HCT116 (cell line): Measurements from ENCODE around the gene CCDC183. TPM values are rescaled to one million over a fixed set of nuclear protein-coding genes. Genes with fewer than 3 reads are reported as not detected.

Source experiments
- ATAC-seq: fragments of 200-7000 bp; cut with Tn5 transposase; 2 replicates; pipeline ENCODE4 v1.9.1; 2020; ENCODE audit warnings: mild to moderate bottlenecking, moderate library complexity
- BruUV-seq: library from RNA; stranded (reverse); fragments of 400-500 nt; replicated peaks from 2 replicates; lab custom pipeline; 2021; lab: Mats Ljungman, UMichigan
- CTCF ChIA-PET: fragments of 300-600 bp; sonication (Branson Sonifier 250); formaldehyde crosslinking; loops from one replicate; lab custom pipeline; 2021; ENCODE audit warnings: antibody characterized with exemption; lab: Charles Lee
- POLR2A ChIA-PET: fragments of 300-600, 350-600 bp; sonication (Branson Sonifier 250); formaldehyde crosslinking; loops from one replicate; lab custom pipeline; 2021; ENCODE audit warnings: antibody characterized with exemption; lab: Charles Lee
- RAD21 ChIA-PET, 2 experiments: fragments of 300-600 bp; sonication (Branson Sonifier 250); formaldehyde crosslinking; loops; one replicate each; lab custom pipeline; 2023; ENCODE audit warnings: low total read pairs in 2 of 2; ENCODE audit not compliant: uncharacterized antibody in 2 of 2, unreplicated experiment in 2 of 2, low non-redundant PET in 1 of 2; lab: Charles Lee
- DNase-seq: peaks from one replicate; pipeline ENCODE4 v3.0.0-alpha.2; 2010; ENCODE audit warnings: low read depth, low spot score
- H2AFZ ChIP-seq: fragments of 200-600 bp; shearing (Covaris generic), sonication (generic); 2 replicates; pipeline ENCODE4 v1.6.1; 2017; ENCODE audit warnings: low read depth, mixed run types, mixed read lengths, antibody characterized with exemption, low read length; ENCODE audit not compliant: poor library complexity, severe bottlenecking
- H3K27ac ChIP-seq: 2 replicates; pipeline ENCODE4 v1.5.1; 2012; ENCODE audit warnings: low read depth, low read length
- H3K27me3 ChIP-seq: fragments of 200-600 bp; sonication (generic); 2 replicates; pipeline ENCODE4 v1.6.1; 2016; ENCODE audit warnings: mixed run types, low read length, mixed read lengths; ENCODE audit not compliant: insufficient read depth
- H3K36me3 ChIP-seq, 2 experiments: fragments of 200-500 bp in 1 of 2; fragments of 200-600 bp in 1 of 2; sonication (Bioruptor generic) in 1 of 2; sonication (generic) in 1 of 2; 2 replicates each; pipeline versions ENCODE4 v1.5.1 to v1.6.1; 2014 to 2016; ENCODE audit warnings: low read length in 2 of 2, inconsistent platforms in 1 of 2, mixed read lengths in 1 of 2, mixed run types in 1 of 2; ENCODE audit not compliant: insufficient read depth in 2 of 2, control insufficient read depth in 1 of 2
- H3K4me1 ChIP-seq, 2 experiments: fragments of 200-600 bp in 1 of 2; sonication (generic) in 1 of 2; 2 replicates each; pipeline versions ENCODE4 v1.5.1 to v1.6.1; 2012 to 2017; ENCODE audit warnings: low read length in 2 of 2, inconsistent platforms in 1 of 2, mild to moderate bottlenecking in 1 of 2, mixed read lengths in 1 of 2, mixed run types in 1 of 2, moderate library complexity in 1 of 2; ENCODE audit not compliant: insufficient read depth in 2 of 2, control insufficient read depth in 1 of 2
- H3K4me2 ChIP-seq: fragments of 200-600 bp; sonication (generic); 2 replicates; pipeline ENCODE4 v1.6.1; 2017; ENCODE audit warnings: mixed run types, low read length, mixed read lengths
- H3K4me3 ChIP-seq, 2 experiments: fragments of 200-600 bp in 1 of 2; sonication (generic) in 1 of 2; replicated peaks in 1 of 2; 2 replicates each; pipeline ENCODE4 v1.5.1; 2011 to 2016; ENCODE audit warnings: low read length in 2 of 2, control low read depth in 1 of 2, low read depth in 1 of 2, mild to moderate bottlenecking in 1 of 2, mixed read lengths in 1 of 2, mixed run types in 1 of 2
- H3K79me2 ChIP-seq: fragments of 200-600 bp; sonication (generic); 2 replicates; pipeline ENCODE4 v1.6.1; 2017; ENCODE audit warnings: mild to moderate bottlenecking, mixed run types, low read length, moderate library complexity, mixed read lengths; ENCODE audit not compliant: insufficient read depth
- H3K9ac ChIP-seq: fragments of 200-600 bp; sonication (generic); 2 replicates; pipeline ENCODE4 v1.6.1; 2016; ENCODE audit warnings: low read length, mixed read lengths
- H3K9me2 ChIP-seq: fragments of 200-600 bp; sonication (generic), shearing (Covaris generic); 2 replicates; pipeline ENCODE4 v1.6.1; 2017; ENCODE audit warnings: mixed run types, mild to moderate bottlenecking, moderate library complexity; ENCODE audit not compliant: insufficient read depth
- H3K9me3 ChIP-seq, 2 experiments: fragments of 200-500 bp in 1 of 2; fragments of 200-600 bp in 1 of 2; sonication (Bioruptor generic) in 1 of 2; sonication (generic) in 1 of 2; 2 replicates each; pipeline ENCODE4 v1.6.1; 2014 to 2017; ENCODE audit warnings: low read length in 2 of 2, mixed read lengths in 2 of 2, inconsistent platforms in 1 of 2, low read depth in 1 of 2, mild to moderate bottlenecking in 1 of 2, mixed run types in 1 of 2, moderate library complexity in 1 of 2; ENCODE audit not compliant: control insufficient read depth in 1 of 2, insufficient read depth in 1 of 2
- H4K20me1 ChIP-seq: fragments of 200-600 bp; sonication (generic), shearing (Covaris generic); 2 replicates; pipeline ENCODE4 v1.6.1; 2017; ENCODE audit warnings: mixed run types, mild to moderate bottlenecking, moderate library complexity; ENCODE audit not compliant: insufficient read depth
- CBX3 ChIP-seq: IDR thresholded peaks from 2 replicates; pipeline ENCODE4 v1.6.1; 2012; ENCODE audit warnings: low read depth
- EZH2 ChIP-seq: fragments of 200-600 bp; sonication (generic); IDR thresholded peaks from 2 replicates; pipeline ENCODE4 v1.6.1; 2017; ENCODE audit warnings: antibody characterized with exemption, mixed run types
- FOSL1 ChIP-seq: IDR thresholded peaks from 2 replicates; pipeline ENCODE4 v1.6.1; 2012; ENCODE audit warnings: low read depth
- JUND ChIP-seq: IDR thresholded peaks from 2 replicates; pipeline ENCODE4 v1.6.1; 2012
- POLR2A ChIP-seq: IDR thresholded peaks from 2 replicates; pipeline ENCODE4 v1.7.0; 2011; ENCODE audit warnings: borderline replicate concordance; ENCODE audit not compliant: insufficient read depth, insufficient read length; ENCODE audit errors: extremely low read depth
- POLR2AphosphoS5 ChIP-seq: IDR thresholded peaks from 2 replicates; pipeline ENCODE4 v1.6.1; 2011; ENCODE audit warnings: mild to moderate bottlenecking, low read depth, low read length, moderate library complexity
- RAD21 ChIP-seq: IDR thresholded peaks from 2 replicates; pipeline ENCODE4 v1.6.1; 2012; ENCODE audit warnings: low read depth, mild to moderate bottlenecking
- SIN3A ChIP-seq: IDR thresholded peaks from 2 replicates; pipeline ENCODE4 v1.6.1; 2012; ENCODE audit warnings: low read depth
- SRF ChIP-seq: IDR thresholded peaks from 2 replicates; pipeline ENCODE4 v1.6.1; 2012; ENCODE audit warnings: low read depth
- TCF7L2 ChIP-seq: IDR thresholded peaks from 2 replicates; pipeline ENCODE4 v1.7.0; 2011; ENCODE audit warnings: borderline replicate concordance, inconsistent platforms; ENCODE audit not compliant: insufficient read depth, insufficient read length; ENCODE audit errors: extremely low read depth
- YY1 ChIP-seq: IDR thresholded peaks from 2 replicates; pipeline ENCODE4 v1.6.1; 2011; ENCODE audit warnings: low read length, low read depth, moderate library complexity, mild to moderate bottlenecking; ENCODE audit not compliant: insufficient replicate concordance; ENCODE audit errors: extremely low read depth
- ZFX ChIP-seq: fragments of 450-650 bp; IDR thresholded peaks from 2 replicates; pipeline ENCODE4 v1.6.1; 2017
- intact Hi-C: fragments of 100-400 bp; cut with micrococcal nuclease; formaldehyde crosslinking; loops from 2 replicates; pipeline ENCODE4 v1.10.0; 2022
- total RNA-seq: library from RNA; stranded (reverse); gene quantifications from one replicate; pipeline ENCODE4 v1.2.1, GENCODE V29; 2021; ENCODE audit not compliant: unreplicated experiment
- TF ChIP-seq, protein P1 (sequence below): IDR thresholded peaks from 2 replicates; pipeline ENCODE4 v1.6.1; 2012; ENCODE audit warnings: low read depth

The CCDC183 gene
- total RNA-seq, 1 experiment from 2014 or later, result 2.8 TPM

DNA sequence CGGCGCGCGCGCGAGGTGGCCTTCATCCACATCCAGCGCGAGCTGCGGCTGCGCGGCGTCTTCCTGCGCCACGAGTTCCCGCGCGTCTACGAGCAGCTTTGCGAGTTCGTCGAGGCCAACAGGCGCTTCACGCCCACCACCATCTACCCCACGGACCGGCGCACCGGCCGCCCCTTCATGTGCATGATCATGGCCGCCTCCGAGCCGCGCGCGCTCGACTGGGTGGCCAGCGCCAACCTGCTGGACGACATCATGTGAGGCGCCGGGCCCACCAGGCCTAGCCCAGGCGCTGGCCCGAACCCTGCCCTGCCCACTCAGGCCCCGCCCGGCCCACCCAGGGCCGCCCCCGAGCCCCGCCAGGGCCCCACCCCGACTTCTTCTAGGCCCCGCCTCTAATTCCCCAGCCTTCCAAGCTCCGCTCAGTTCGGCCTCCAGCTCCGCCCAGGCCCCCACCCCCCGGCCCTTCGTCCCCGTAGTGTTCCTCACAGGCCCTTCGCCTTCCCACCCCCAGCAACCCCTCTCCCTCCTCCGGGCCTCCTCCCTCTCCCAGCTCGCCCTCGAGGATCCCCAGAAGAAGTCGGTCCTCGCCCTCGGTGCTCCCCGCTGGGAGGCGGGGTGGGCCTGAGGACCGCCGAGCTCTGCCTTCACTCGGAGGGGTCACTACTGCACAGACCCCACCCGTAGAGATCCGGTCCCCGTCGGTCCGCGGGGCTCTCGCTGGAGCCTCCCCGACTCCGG is 51.1 kb downstream of the CCDC183 start:
- peak; percentile 49 for ATAC-seq
- H4K20me1 ChIP-seq, result no peaks in the 10 kb centered on the region
- peak overlapping the region; percentile 88 for H3K27ac ChIP-seq
- no peaks in the 10 kb centered on the region for H3K27me3 ChIP-seq
- DNase-seq, result peak; percentile 63
- no peak overlapping the region for H2AFZ ChIP-seq
- RAD21 ChIA-PET, result interaction anchor here in 1 of 2 experiments (0.6 to 1.0 kb wide), 2 partner anchors 154 to 188 kb away, joined by 3 read pairs; no protein-coding TSS in a partner anchor
- H3K9me2 ChIP-seq, result no peaks in the 10 kb centered on the region
- peak overlapping the region; percentile 98 for H3K4me2 ChIP-seq
- TF ChIP-seq TCF7L2 (no peak), SIN3A (no peak), CBX3 (no peak), JUND (no peak), FOSL1 (no peak), SRF (no peak)
- BruUV-seq, result no TSS peak
- CTCF ChIA-PET, result interaction anchor here (1.0 to 2.2 kb wide), 4 partner anchors 39 to 188 kb away, joined by 3 to 9 read pairs (median 4); partner anchors contain the start of gene TRAF2
- peaks cover 0 to 14% of the 10 kb centered on the region in 2 experiments; a peak in 1 of 4 replicates for H3K36me3 ChIP-seq
- H3K9ac ChIP-seq, result peak overlapping the region; percentile 96
- H3K4me3 ChIP-seq, result peak overlapping the region; percentile 85 to 99
- H3K9me3 ChIP-seq, result no peaks in the 10 kb centered on the region
- POLR2A ChIA-PET, result interaction anchor here (0.6 to 0.9 kb wide), 2 partner anchors 19 to 25 kb away, joined by 3 to 4 read pairs; partner anchors contain the start of gene EDF1
- H3K4me1 ChIP-seq, result peaks cover 11 to 29% of the 10 kb centered on the region in 2 experiments
- peaks cover 16% of the 10 kb centered on the region; the same call in 1 of the 2 replicates for H3K79me2 ChIP-seq
- intact Hi-C loops, result loop anchor here (5.0 to 10.0 kb wide), 2 partner anchors 98 to 180 kb away; partner anchors contain the start of genes ABCA2, C8G and FBXW5

DNA sequence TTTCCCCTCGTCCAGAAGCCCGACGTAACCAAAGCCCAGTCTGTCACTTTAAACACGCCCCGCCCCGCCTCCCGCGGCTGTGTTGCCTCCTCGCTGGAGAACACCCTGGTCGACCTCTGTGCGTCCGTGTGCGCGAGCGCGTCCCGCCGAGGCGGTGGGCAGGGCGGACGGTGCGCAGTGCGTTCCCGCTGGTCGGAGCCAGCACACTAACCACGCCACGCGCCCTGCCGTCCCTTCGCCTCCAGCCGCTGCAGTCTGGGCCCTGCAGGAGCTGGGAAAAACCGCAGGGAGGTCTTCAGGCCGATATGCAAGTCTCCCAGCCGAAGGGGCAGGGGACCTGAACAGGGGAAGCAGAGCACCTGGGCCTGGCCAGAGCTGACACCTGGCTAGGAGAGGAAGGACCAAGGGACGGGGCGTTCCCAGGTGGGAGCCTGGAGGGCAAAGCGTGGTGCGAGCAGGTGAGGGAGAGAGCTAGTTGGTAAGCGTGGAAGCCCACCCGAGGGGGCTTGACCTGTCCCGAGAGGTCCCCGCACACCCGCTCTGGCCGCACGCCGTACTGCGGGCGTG is 51.8 kb downstream of the CCDC183 start:
- intact Hi-C loops, result loop anchor here (2.0 to 10.0 kb wide), 3 partner anchors 57 to 179 kb away; partner anchors contain the start of genes ABCA2, C8G, FBXW5 and TMEM141
- ATAC-seq, result peak; percentile 64
- Histone ChIP-seq H3K9ac (peak overlapping the region; percentile 96), H3K9me3 (no peaks in the 10 kb centered on the region), H2AFZ (no peak overlapping the region), H3K36me3 (peaks cover 0 to 14% of the 10 kb centered on the region in 2 experiments; a peak in 1 of 4 replicates), H3K27me3 (no peaks in the 10 kb centered on the region), H4K20me1 (no peaks in the 10 kb centered on the region), H3K79me2 (peaks cover 16% of the 10 kb centered on the region; the same call in 1 of the 2 replicates), H3K4me3 (peak overlapping the region; percentile 85 to 99), H3K9me2 (no peaks in the 10 kb centered on the region), H3K4me1 (peaks cover 11 to 25% of the 10 kb centered on the region in 2 experiments), H3K4me2 (peak overlapping the region; percentile 98), H3K27ac (peak overlapping the region; percentile 88)
- TF ChIP-seq TCF7L2 (peak; percentile 24), POLR2AphosphoS5 (peak; percentile 70; the same call in 1 of the 2 replicates), EZH2 (no peak), POLR2A (peak; percentile 81), YY1 (no peak), RAD21 (no peak), ZFX (peak; percentile 66)
- TF ChIP-seq, protein P1, sequence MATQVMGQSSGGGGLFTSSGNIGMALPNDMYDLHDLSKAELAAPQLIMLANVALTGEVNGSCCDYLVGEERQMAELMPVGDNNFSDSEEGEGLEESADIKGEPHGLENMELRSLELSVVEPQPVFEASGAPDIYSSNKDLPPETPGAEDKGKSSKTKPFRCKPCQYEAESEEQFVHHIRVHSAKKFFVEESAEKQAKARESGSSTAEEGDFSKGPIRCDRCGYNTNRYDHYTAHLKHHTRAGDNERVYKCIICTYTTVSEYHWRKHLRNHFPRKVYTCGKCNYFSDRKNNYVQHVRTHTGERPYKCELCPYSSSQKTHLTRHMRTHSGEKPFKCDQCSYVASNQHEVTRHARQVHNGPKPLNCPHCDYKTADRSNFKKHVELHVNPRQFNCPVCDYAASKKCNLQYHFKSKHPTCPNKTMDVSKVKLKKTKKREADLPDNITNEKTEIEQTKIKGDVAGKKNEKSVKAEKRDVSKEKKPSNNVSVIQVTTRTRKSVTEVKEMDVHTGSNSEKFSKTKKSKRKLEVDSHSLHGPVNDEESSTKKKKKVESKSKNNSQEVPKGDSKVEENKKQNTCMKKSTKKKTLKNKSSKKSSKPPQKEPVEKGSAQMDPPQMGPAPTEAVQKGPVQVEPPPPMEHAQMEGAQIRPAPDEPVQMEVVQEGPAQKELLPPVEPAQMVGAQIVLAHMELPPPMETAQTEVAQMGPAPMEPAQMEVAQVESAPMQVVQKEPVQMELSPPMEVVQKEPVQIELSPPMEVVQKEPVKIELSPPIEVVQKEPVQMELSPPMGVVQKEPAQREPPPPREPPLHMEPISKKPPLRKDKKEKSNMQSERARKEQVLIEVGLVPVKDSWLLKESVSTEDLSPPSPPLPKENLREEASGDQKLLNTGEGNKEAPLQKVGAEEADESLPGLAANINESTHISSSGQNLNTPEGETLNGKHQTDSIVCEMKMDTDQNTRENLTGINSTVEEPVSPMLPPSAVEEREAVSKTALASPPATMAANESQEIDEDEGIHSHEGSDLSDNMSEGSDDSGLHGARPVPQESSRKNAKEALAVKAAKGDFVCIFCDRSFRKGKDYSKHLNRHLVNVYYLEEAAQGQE, result no peak
- ChIA-PET CTCF (interaction anchor here (1.0 to 2.2 kb wide), 4 partner anchors 38 to 187 kb away, joined by 3 to 9 read pairs (median 4); partner anchors contain the start of gene TRAF2), POLR2A (interaction anchor here (0.6 to 0.9 kb wide), 2 partner anchors 18 to 24 kb away, joined by 3 to 4 read pairs; partner anchors contain the start of gene EDF1), RAD21 (interaction anchor here in 1 of 2 experiments (0.6 to 1.0 kb wide), 2 partner anchors 153 to 187 kb away, joined by 3 read pairs; no protein-coding TSS in a partner anchor)
- no TSS peak for BruUV-seq
- peak; percentile 67 for DNase-seq
